Lower leg skin (tissue), 3 donors: ENCODE data around the gene DLX2.

ENCODE experiments used
- CTCF ChIP-seq, 3 donors: fragments of 450-650 bp; IDR thresholded peaks; one replicate each; pipeline ENCODE4 v1.5.1; 2016; ENCODE audit warnings: antibody characterized with exemption in 3 of 3, mild to moderate bottlenecking in 3 of 3, moderate library complexity in 2 of 3
- POLR2A ChIP-seq, 2 donors: fragments of 450-650 bp; IDR thresholded peaks; one replicate each; pipeline ENCODE4 v1.6.1; 2016 to 2017; ENCODE audit warnings: antibody characterized with exemption in 2 of 2, mild to moderate bottlenecking in 1 of 2, moderate library complexity in 1 of 2

DNA sequence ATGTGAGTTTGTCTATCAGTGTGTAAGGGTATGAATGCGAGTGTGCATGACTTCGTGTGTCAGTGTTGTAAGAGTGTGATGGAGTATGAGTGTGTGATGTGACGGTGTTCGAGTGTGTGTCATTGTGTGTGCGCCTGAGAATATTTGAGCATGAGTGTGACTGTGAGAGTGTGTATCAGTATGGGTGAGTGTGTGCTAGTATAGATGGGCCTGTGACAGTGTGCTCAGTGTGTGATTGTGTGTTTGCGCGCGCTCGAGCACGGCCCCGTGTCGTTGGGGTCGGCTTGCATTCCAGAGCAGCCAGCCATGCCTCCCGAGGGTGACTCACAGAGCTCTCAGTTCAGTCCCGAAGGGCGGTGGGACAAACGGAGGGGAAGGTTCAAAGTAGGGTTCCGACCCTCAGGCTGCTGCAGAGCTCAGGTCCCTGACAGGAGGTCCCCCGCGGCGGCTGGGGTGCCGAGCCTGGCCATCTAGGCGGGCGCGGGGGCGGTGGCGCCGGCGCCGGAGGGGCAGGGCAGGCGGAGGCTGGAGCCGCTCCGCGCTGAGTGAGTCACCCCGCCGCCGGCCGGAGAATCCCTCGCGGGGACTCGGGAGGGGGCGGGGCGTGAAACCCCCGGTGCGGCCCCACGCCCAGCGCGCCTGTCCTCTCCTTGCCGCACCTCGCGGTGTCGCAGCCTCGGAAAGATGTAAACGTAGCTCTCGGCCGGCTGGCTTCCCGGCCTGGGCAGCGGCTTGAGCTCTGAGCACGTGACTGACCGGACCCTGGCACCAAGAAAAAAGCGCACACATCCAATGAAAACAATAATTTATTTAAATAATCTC, 3.8 kb downstream of the DLX2 start:
- TF ChIP-seq CTCF (IDR thresholded peaks at IDR 0.05) (peak in 1 of 3 donors; percentile 23), POLR2A (IDR thresholded peaks at IDR 0.05) (no peak)
